ENCODE measurements around the gene TLK2.
"Not testable (repeated sequence)": the region's sequence is repeated elsewhere in the genome, so short reads cannot be mapped to it uniquely, and the experiment has no call there.

DNA sequence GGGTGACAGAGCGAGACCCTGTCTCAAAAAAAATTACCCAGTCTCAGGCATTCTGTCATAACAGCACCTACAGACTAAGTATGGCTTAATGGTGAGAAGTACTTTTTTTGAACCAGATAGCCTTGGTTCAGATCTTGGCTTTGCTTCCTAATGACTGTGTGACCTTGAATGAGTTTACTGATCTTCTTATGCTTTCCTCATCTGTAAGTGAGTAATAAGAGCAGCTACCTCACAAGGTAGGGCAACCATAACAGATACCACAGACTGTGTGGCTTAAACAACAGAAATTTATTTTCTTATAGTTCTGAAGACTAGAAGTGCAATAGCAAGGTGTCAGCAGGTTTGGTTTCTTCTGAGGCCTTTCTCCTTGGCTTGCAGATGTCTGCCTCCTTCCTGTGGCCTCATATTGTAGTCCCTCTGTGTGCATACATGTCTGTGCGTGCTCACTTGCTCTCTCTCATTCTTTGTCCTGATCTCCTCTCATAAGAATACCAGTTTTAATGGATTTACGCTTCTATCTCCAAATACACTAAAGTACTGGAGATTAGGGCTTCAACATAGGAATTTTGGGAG lies 31.7 kb downstream of the TLK2 start:
- TF ChIP-seq, protein P1, sequence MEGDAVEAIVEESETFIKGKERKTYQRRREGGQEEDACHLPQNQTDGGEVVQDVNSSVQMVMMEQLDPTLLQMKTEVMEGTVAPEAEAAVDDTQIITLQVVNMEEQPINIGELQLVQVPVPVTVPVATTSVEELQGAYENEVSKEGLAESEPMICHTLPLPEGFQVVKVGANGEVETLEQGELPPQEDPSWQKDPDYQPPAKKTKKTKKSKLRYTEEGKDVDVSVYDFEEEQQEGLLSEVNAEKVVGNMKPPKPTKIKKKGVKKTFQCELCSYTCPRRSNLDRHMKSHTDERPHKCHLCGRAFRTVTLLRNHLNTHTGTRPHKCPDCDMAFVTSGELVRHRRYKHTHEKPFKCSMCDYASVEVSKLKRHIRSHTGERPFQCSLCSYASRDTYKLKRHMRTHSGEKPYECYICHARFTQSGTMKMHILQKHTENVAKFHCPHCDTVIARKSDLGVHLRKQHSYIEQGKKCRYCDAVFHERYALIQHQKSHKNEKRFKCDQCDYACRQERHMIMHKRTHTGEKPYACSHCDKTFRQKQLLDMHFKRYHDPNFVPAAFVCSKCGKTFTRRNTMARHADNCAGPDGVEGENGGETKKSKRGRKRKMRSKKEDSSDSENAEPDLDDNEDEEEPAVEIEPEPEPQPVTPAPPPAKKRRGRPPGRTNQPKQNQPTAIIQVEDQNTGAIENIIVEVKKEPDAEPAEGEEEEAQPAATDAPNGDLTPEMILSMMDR (optimal IDR thresholded peaks at IDR 0.05 in 1 of 3, IDR thresholded peaks at IDR 0.05 in 1 of 3, conservative IDR thresholded peaks at IDR 0.05 in 1 of 3; ENCODE audit: extremely low read depth in 1 of 3, insufficient read depth in 2 of 3, low read length in 3 of 3) = not testable (repeated sequence)
- TF ChIP-seq EZH2 (IDR thresholded peaks at IDR 0.05; ENCODE audit: low read length) = not testable (repeated sequence)

Data from keratinocyte (primary cell).